ENCODE measurements around the gene ZNF684.

DNA sequence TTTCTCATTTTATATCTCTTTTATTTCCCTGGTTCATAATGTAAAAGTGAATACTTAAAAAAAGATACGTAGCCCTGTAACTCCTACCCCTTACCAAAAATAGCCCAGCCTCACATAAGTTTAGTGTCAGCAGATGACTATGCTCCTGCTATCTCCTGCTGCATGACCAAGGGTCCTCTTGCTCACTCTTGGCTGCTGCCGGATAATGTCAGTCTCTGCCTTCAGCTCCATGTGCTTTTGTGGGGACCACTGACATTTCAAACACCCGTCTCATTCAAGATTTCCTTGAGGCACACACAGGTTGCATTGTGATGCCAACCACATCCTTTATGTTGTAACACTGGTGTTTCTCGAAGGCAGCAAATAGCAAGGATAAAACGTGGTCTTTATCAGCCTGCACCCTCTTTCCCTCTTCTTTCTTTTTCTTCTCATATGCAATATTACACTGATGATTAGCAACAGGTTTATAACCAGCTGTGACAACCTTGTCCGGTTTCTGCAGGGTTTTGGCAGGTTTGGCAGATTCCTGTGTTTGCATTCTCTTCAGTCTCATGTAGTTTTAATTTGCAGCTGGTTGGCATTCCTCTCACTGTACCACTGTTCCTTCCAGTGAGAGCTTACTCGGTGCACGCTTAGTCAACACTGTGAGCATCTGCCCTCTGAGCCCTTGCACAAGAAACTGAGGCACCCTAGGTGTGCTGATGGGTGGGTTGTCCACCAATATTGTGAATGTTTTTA lies 62.2 kb downstream of the ZNF684 start:
- TF ChIP-seq YY1 (IDR thresholded peaks at IDR 0.05; ENCODE audit: insufficient read depth, insufficient read length) (no peak), SUZ12 (IDR thresholded peaks at IDR 0.05; ENCODE audit: extremely low read depth, insufficient read depth, insufficient read length) (no peak)
